AG09319 (cell line): Measurements from ENCODE around the gene AGTR1.

Experiments
- DNase-seq: peaks from one replicate; pipeline ENCODE4 v3.0.0-alpha.2; 2010; ENCODE audit warnings: low read depth; ENCODE audit errors: extremely low read depth
- CTCF ChIP-seq: IDR thresholded peaks from 2 replicates; pipeline ENCODE4 v1.5.1; 2011; ENCODE audit warnings: low read depth, mild to moderate bottlenecking, inconsistent platforms, low read length, moderate library complexity

AGTR1 gene

GRCh38 chr3:148757238-148758215 lies 59.8 kb downstream of the AGTR1 start:
- peak; percentile 16 for DNase-seq
- TF ChIP-seq CTCF = no peak

DNA sequence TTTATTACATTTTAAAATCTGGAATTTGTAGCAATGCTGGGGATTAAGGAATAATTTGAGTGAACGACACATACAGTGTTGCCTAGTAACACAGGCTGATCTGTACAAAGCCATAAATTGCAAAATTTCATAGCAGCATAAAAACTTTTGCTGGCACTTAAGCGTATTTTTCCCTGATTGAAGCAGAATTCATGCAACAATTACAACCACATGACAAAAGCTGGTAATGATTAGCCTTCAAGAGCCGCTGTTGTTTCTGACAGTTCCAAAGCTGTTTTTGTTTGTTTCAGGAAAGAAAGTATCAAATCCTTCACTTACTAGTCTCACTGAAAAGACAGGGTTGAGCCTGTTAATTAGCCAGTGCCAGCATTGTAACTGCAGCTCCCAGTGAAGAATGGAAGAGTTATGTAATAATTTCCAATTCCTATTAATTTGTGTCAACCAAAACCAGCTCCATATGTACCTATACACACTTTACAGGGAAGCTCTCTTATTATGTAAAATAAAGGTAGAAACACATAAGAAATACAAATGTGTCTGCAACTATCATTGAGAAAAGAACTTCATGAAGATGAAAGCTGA lies 60.7 kb downstream of the AGTR1 start:
- no peak for TF ChIP-seq CTCF
- no peak for DNase-seq

DNA sequence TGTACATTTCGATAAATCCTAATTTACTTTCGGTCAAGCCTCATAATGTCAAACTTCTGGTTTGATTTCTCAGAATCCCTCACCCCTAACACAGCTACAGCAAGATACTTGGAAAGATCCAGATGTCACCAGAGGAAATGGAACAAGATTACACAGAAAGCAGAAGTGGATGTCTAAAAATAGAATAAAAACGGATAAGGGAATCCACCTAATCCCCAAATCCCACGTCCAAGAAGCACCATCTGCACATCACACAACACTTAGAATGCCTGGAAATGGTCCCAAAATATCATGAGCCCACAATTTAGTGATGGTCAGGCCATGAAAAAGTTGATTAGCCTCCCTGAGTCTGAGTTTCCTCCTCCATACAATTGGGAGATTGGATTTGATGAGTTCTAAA lies 61.7 kb downstream of the AGTR1 start:
- no peak for TF ChIP-seq CTCF
- DNase-seq = no peak

GRCh38 chr3:148763156-148763680 lies 65.5 kb downstream of the AGTR1 start:
- no peak for TF ChIP-seq CTCF
- no peak for DNase-seq

- DNase-seq = no peak
Measured at GRCh38 chr3:148763986-148764935, 66.6 kb downstream of the AGTR1 start.

DNA sequence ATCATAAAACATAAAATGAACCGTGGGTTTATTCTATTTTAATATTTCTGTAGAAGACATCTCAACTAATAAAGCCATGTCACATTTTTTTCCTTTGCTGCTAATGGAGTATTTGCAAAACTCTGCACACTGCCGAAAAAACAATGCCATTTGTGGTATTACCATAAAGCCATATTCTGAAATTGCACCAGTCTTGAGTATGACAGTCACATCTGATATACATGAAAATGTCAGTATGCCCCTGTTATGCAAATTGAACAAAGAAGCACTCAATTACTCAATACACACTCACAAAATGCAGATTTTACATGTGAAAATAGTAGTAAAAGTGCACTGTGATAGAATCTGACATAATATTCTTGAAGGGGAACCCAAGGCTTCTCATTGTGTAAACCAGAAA lies 74.7 kb downstream of the AGTR1 start:
- no peak for TF ChIP-seq CTCF

More at GRCh38 chr3:148763986-148764935, 66.6 kb downstream of the AGTR1 start:
- no peak for TF ChIP-seq CTCF

More for the DNA sequence above, 74.7 kb downstream of the AGTR1 start:
- no peak for DNase-seq
